Pons (tissue), 1 donor: ENCODE data around the gene MARCHF10.
"Not testable (repeated sequence)": the region's sequence is repeated elsewhere in the genome, so short reads cannot be mapped to it uniquely, and the experiment has no call there.

ENCODE experiments used
- DNase-seq: peaks from one replicate; pipeline ENCODE4 v3.0.0-alpha.2; 2016; ENCODE audit warnings: low spot score

MARCHF10 gene

GRCh38 chr17:62698459-62698858, 109.7 kb downstream of the MARCHF10 start:
- not testable (repeated sequence) for DNase-seq

GRCh38 chr17:62696726-62697490, 111.2 kb downstream of the MARCHF10 start:
- no peak for DNase-seq

- DNase-seq, result no peak
These were observed 111.9 kb downstream of the MARCHF10 start for GRCh38 chr17:62696256-62696655.

GRCh38 chr17:62695093-62695738, 112.9 kb downstream of the MARCHF10 start:
- not testable (repeated sequence) for DNase-seq

GRCh38 chr17:62693616-62694409, 114.3 kb downstream of the MARCHF10 start:
- no peak for DNase-seq

GRCh38 chr17:62692721-62693431, 115.2 kb downstream of the MARCHF10 start:
- DNase-seq, result no peak

GRCh38 chr17:62692159-62692651, 115.9 kb downstream of the MARCHF10 start:
- DNase-seq, result no peak

- not testable (repeated sequence) for DNase-seq
These were observed 116.6 kb downstream of the MARCHF10 start for GRCh38 chr17:62691589-62691915.

GRCh38 chr17:62690168-62690897, 117.8 kb downstream of the MARCHF10 start:
- no peak for DNase-seq

GRCh38 chr17:62689441-62690167, 118.5 kb downstream of the MARCHF10 start:
- no peak for DNase-seq

- DNase-seq, result no peak
These were observed 119.5 kb downstream of the MARCHF10 start for GRCh38 chr17:62688398-62689160.

- DNase-seq, result no peak
These were observed 120.1 kb downstream of the MARCHF10 start for GRCh38 chr17:62687997-62688396.

- DNase-seq, result no peak
These were observed 123.9 kb downstream of the MARCHF10 start for GRCh38 chr17:62684179-62684578.

GRCh38 chr17:62681939-62682381, 126.2 kb downstream of the MARCHF10 start:
- peak; percentile 45 for DNase-seq

GRCh38 chr17:62681061-62681938, 126.8 kb downstream of the MARCHF10 start:
- DNase-seq, result no peak

GRCh38 chr17:62680541-62681052, 127.5 kb downstream of the MARCHF10 start:
- no peak for DNase-seq

GRCh38 chr17:62679866-62680377, 128.2 kb downstream of the MARCHF10 start:
- DNase-seq, result no peak

- no peak for DNase-seq
These were observed 129.7 kb downstream of the MARCHF10 start for GRCh38 chr17:62678214-62678919.
